Measurements from ENCODE around the gene MACROD2. TPM values are rescaled to one million over a fixed set of nuclear protein-coding genes. Genes with fewer than 3 reads are reported as not detected.

Gene MACROD2
- total and polyA plus RNA-seq, 2 of the 4 experiments (the other 2 are of a cell fraction), result not detected

DNA sequence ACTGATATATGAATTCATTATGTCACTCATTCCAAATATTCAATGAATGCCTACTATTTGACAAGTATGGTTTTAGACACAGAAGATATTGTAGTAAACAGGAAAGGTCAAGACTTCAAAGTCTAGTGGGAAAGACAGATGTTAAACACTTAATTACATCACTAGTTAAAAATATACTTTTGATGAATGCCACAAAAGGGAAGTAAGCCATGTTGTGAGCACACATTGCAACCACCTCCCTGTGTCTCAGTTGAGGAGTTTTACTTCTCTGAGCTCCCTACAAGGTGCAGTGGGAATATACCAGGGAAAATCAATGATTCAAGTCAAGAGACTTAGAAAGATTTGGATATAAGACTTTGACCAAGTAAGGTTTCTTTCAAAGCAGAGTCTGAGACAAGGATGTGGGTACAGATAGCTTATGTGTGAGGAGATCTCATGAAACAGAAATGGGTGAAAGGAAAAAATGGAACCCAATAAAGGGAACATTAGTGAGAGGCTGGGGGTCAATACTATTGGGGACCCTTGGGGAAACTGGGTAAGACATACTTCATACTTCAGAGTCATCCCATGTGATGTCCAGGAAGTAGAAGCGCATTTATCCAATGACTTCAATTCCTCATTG lies 2074.2 kb downstream of the MACROD2 start:
- no peak overlapping the region for H2AK5ac ChIP-seq (ENCODE audit: low read depth, low read length)
- H3K27me3 ChIP-seq (ENCODE audit: control insufficient read depth, insufficient read depth, low read length), result no peaks in the 10 kb centered on the region
- H4K20me1 ChIP-seq (ENCODE audit: insufficient read depth, low read length), result no peaks in the 10 kb centered on the region
- no peak overlapping the region for H3K4ac ChIP-seq (ENCODE audit: low read depth, low read length)
- H2BK15ac ChIP-seq (ENCODE audit: low read depth, low read length), result no peak overlapping the region
- H2AFZ ChIP-seq (replicated peaks; ENCODE audit: low read length, poor library complexity), result no peak overlapping the region
- H2BK120ac ChIP-seq (ENCODE audit: low read depth, low read length), result no peak overlapping the region
- H3K9me1 ChIP-seq (ENCODE audit: insufficient read depth, low read length), result no peaks in the 10 kb centered on the region
- no peak overlapping the region for H3K14ac ChIP-seq (replicated peaks; ENCODE audit: low read depth, low read length)
- H3K79me1 ChIP-seq (ENCODE audit: low read depth in 1 of 2, low read length in 2 of 2), result no peaks in the 10 kb centered on the region
- H3K23ac ChIP-seq (ENCODE audit: low read depth, low read length), result no peak overlapping the region
- H2BK20ac ChIP-seq (ENCODE audit: low read depth, low read length), result no peak overlapping the region
- no peak overlapping the region for H3K9ac ChIP-seq (ENCODE audit: low read depth, low read length)
- WGBS, 2 experiments (ENCODE audit: extremely low coverage in 2 of 2, insufficient read length in 1 of 2), result no CpG with 5 or more reads among the region's 1 CpG
- H3K4me1 ChIP-seq (ENCODE audit: control insufficient read depth, insufficient read depth, low read length), result no peaks in the 10 kb centered on the region
- dilution Hi-C loops (cut with HindIII; ENCODE audit: low sequenced_read_pairs, unreplicated experiment), result no loop called here
- H3K56ac ChIP-seq (ENCODE audit: extremely low read depth, insufficient read depth, low read length), result no peak overlapping the region
- H4K5ac ChIP-seq (ENCODE audit: low read depth, low read length), result no peak overlapping the region
- no TSS peak for BruUV-seq (replicated peaks)
- in situ Hi-C loops (cut with MboI; ENCODE audit: low sequenced_read_pairs), result no loop called here
- H3K9me3 ChIP-seq (ENCODE audit: control insufficient read depth, insufficient read depth, low read length), result peaks cover 16% of the 10 kb centered on the region
- no peak overlapping the region for H3K4me2 ChIP-seq (ENCODE audit: low read depth, low read length)
- no peak overlapping the region for H2BK5ac ChIP-seq (ENCODE audit: low read depth, low read length, poor library complexity, severe bottlenecking)
- no peak overlapping the region for H3K18ac ChIP-seq (ENCODE audit: low read depth, low read length)
- no peak for DNase-seq
- ATAC-seq (ENCODE audit: low read depth), result no peak
- ChIA-PET POLR2A (ENCODE audit: unreplicated experiment) (no interaction called here), CTCF (no interaction called here)
- H3K4me3 ChIP-seq (ENCODE audit: insufficient read depth, low read depth, low read length), result no peak overlapping the region
- no peak overlapping the region for H4K8ac ChIP-seq (ENCODE audit: low read depth in 2 of 2, low read length in 2 of 2)
- no peak overlapping the region for H2AK9ac ChIP-seq (replicated peaks; ENCODE audit: low read depth, low read length, poor library complexity)
- intact Hi-C loops (cut with micrococcal nuclease), result no loop called here
- TF ChIP-seq, protein P1, sequence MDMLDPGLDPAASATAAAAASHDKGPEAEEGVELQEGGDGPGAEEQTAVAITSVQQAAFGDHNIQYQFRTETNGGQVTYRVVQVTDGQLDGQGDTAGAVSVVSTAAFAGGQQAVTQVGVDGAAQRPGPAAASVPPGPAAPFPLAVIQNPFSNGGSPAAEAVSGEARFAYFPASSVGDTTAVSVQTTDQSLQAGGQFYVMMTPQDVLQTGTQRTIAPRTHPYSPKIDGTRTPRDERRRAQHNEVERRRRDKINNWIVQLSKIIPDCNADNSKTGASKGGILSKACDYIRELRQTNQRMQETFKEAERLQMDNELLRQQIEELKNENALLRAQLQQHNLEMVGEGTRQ (IDR thresholded peaks at IDR 0.05; ENCODE audit: low read depth, low read length), result no peak
- no peak for TF ChIP-seq RAD21 (IDR thresholded peaks at IDR 0.05; ENCODE audit: low read length)
- H4K91ac ChIP-seq (ENCODE audit: insufficient read depth, low read depth, low read length), result no peak overlapping the region
- H3K27ac ChIP-seq (ENCODE audit: insufficient read depth, low read length), result no peak overlapping the region
- H3K36me3 ChIP-seq (ENCODE audit: control insufficient read depth, insufficient read depth, low read length), result no peaks in the 10 kb centered on the region

Measured in IMR-90 (cell line).